GM19395 (cell line): ENCODE data around the gene DUSP14.

Experiments used
- ATAC-seq: cut with Tn5 transposase; IDR thresholded peaks from one replicate; pipeline ENCODE4 v1.9.1; 2021; ENCODE audit warnings: mild to moderate bottlenecking, moderate library complexity; ENCODE audit not compliant: unreplicated experiment

The DUSP14 gene

GRCh38 chr17:37553401-37553966 lies 63.8 kb downstream of the DUSP14 start:
- ATAC-seq = no peak

GRCh38 chr17:37555386-37555785 lies 65.7 kb downstream of the DUSP14 start:
- ATAC-seq = no peak

- no peak for ATAC-seq
Observed at GRCh38 chr17:37557482-37557881, 67.8 kb downstream of the DUSP14 start.

GRCh38 chr17:37558299-37558698 lies 68.6 kb downstream of the DUSP14 start:
- no peak for ATAC-seq

GRCh38 chr17:37562016-37562745 lies 72.5 kb downstream of the DUSP14 start:
- no peak for ATAC-seq
